Measurements from ENCODE around the gene GRB7.
"Not testable (repeated sequence)": the region's sequence is repeated elsewhere in the genome, so short reads cannot be mapped to it uniquely, and the experiment has no call there.

Gene GRB7

GRCh38 chr17:39737760-39738567 is at the start of gene GRB7:
Gene GRB7 (plus strand): TSS chr17:39737938. CDS start chr17:39742302, 4,364 bp downstream.
- DNase-seq (ENCODE audit: low read depth), result no peak
- H3K4me3 ChIP-seq (ENCODE audit: low read depth, low read length), result no peak within 1 kb of the TSS

- H3K4me3 ChIP-seq (ENCODE audit: low read depth, low read length), result peak overlapping the region; percentile 73
- no peak for DNase-seq (ENCODE audit: low read depth)
These were observed 49.3 kb upstream of the GRB7 start for GRCh38 chr17:39688475-39688835.

DNA sequence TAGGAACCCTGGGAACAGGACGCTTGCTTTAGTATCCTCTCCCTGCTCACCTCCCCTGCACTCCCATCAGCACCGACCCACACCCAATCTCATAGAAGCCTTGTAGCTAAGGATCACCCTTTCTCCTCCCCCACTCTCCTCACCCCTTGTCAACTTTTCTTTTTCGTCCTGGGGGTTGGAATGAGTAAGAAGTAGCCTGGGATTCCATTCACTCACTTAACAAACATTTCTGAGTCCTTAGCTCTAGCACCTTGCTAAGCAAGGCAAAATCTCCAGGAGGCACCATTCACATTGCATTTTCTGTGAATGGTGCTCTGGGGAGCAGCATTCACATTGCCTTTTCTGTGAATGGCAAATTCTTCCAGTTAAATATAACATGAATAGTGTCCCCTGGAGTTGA is 48.8 kb upstream of the GRB7 start:
- no peak for DNase-seq (ENCODE audit: low read depth)
- peak overlapping the region; percentile 73 for H3K4me3 ChIP-seq (ENCODE audit: low read depth, low read length)

GRCh38 chr17:39694593-39694992 is 43.1 kb upstream of the GRB7 start:
- no peak for DNase-seq (ENCODE audit: low read depth)
- H3K4me3 ChIP-seq (ENCODE audit: low read depth, low read length), result no peak overlapping the region

DNA sequence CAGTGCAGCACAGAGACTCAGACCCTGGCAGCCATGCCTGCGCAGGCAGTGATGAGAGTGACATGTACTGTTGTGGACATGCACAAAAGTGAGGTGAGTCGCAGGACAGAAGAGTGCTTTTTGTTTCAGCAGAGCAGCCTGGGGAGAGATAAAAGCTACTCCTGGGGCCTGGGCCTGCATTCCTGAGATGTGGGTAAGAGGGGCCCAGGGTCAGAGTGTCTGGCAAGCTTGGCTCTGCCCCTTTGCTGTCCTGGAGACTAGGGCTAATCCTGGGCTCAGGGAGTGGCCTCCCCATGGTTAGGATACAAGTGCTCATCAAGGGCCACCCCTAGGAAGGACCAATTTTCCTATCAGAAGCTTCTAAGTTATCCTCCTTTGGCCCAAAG is 42.7 kb upstream of the GRB7 start:
- no peak overlapping the region for H3K4me3 ChIP-seq (ENCODE audit: low read depth, low read length)
- DNase-seq (ENCODE audit: low read depth), result no peak

- DNase-seq (ENCODE audit: low read depth), result no peak
- H3K4me3 ChIP-seq (ENCODE audit: low read depth, low read length), result no peak overlapping the region
These were observed 41.0 kb upstream of the GRB7 start for GRCh38 chr17:39696731-39697130.

GRCh38 chr17:39697961-39698360 is 39.8 kb upstream of the GRB7 start:
- H3K4me3 ChIP-seq (ENCODE audit: low read depth, low read length), result no peak overlapping the region
- DNase-seq (ENCODE audit: low read depth), result no peak

- DNase-seq (ENCODE audit: low read depth), result not testable (repeated sequence)
- peak overlapping the region; percentile 87 for H3K4me3 ChIP-seq (ENCODE audit: low read depth, low read length)
These were observed 38.5 kb upstream of the GRB7 start for GRCh38 chr17:39699157-39699817.

DNA sequence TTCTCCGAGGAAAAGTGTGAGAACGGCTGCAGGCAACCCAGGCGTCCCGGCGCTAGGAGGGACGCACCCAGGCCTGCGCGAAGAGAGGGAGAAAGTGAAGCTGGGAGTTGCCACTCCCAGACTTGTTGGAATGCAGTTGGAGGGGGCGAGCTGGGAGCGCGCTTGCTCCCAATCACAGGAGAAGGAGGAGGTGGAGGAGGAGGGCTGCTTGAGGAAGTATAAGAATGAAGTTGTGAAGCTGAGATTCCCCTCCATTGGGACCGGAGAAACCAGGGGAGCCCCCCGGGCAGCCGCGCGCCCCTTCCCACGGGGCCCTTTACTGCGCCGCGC is 38.0 kb upstream of the GRB7 start, which contains the start of gene ERBB2:
Gene ERBB2 (plus strand): TSS at position 247 of the 330 bp plus-strand sequence. CDS start 175 bp downstream, outside the sequence.
- peak; percentile 47 for DNase-seq (ENCODE audit: low read depth)
- peak within 1 kb of the TSS; percentile 87 for H3K4me3 ChIP-seq (ENCODE audit: low read depth, low read length)

- DNase-seq (ENCODE audit: low read depth), result no peak
- peak overlapping the region; percentile 87 for H3K4me3 ChIP-seq (ENCODE audit: low read depth, low read length)
These were observed 37.4 kb upstream of the GRB7 start for GRCh38 chr17:39700148-39700987.

DNA sequence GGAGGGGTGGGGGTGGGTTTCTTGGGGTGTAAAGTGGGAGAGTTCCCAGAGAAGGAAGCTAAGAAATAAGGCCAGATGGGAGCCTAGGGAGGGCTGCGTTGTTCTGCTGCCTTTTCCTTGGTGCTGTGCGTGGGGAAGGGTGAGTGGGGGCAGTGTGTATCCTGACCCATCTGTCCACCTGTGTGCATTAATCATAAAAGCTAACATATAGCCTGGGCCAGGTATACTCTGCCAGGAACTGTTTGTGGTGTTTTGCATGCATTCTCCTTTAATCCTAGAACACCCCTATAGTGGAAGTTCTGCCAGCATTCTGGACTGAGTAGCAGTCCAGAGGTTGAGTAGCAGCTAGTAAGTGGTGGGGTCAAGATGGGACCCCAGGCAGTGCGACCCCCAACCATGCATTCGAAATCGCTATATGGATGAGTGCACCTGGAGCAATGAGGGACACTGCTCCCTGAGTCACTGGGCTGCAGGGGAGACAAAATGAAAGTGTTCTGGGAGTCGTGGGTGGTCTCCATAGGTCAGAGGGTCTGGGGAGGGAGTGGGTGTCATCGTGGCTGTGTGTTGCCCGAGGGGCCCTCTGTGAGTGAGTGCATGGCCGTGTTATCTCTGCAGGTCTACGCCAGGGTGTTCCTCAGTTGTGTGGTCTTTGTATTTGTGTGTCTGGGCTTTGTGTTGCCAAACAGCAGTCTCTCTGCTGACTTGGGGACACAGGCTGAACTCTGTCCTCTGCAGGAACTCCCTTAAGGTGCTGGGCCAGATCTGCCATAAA is 36.5 kb upstream of the GRB7 start:
- DNase-seq (ENCODE audit: low read depth), result no peak
- peak overlapping the region; percentile 87 for H3K4me3 ChIP-seq (ENCODE audit: low read depth, low read length)

DNA sequence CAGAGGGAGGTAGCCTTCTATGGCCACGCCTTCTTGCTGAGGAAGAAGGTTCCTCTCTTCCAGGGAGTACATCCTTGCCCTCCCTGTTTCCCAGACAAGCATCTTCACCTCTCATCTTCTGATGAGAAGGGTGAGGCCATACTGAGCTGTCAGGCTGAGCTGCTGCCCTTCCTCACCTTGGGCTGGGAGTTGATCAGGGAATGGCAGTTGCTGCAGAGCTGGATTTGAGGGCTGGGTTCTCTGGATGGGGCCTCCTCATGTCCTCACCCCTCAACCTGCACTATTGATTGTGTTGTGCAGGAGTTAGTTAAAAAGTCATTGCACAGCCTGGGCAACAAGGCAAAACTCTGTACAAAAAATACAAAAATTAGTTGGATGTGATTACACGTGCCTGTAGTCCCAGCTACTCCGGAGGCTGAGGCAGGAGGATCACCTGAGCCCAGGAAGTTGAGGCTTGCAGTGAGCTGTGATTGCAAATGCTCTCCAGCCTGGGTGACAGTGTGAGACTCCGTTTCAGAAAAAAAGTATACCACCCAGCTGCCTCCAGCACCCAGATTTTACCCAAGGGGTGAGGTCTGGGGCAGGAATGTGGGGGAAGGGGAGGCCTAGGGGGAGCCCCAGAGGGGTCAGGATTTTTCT is 35.8 kb upstream of the GRB7 start:
- no peak overlapping the region for H3K4me3 ChIP-seq (ENCODE audit: low read depth, low read length)
- DNase-seq (ENCODE audit: low read depth), result no peak

DNA sequence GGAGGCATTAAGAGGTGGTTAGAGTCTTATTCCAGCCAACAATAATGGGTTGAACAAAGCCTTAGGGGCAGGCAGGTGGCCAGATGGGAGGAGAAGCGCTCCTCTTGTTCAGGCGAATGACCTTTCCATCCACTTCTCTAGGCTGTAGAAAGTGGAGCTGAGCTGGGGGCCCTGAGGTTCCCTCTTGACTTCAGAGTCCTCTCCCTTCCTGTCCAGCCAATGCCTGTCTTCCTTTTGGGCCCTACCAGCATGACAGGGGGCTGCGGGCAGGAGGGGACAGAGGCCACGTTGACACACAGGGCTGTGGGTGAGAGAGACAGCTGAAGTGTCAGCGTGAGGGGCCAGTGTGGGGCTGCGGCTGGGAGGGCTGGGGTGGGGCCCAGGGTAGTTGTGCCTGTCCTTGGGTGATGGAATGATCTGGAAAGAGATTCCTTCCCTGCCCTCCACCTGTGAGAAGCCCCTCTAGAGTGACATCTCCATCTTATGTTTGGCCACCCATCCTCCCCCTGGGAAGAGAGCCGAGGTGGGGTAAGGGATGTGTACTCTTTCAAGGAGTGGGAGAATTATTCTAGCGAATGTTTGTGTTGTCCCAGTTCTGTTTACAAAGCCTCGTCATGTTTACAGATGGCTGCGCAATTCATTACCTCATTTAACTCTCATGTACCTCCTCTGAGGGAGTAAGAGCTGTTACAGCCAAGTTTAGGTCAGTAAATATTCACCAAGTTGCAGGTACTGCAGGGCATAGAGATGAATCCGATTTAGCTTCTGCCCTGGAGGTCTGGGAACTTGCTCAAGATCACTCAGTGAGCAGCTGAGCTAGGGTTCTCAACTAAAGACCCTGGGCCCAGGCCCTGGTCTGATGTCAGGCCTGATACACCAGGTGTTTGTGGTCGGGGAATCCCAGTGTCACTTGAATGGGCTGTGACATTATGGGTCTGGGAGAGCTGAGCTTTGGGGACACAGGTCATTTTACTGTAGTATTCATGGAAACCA is 34.5 kb upstream of the GRB7 start:
- H3K4me3 ChIP-seq (ENCODE audit: low read depth, low read length), result no peak overlapping the region
- DNase-seq (ENCODE audit: low read depth), result no peak

DNA sequence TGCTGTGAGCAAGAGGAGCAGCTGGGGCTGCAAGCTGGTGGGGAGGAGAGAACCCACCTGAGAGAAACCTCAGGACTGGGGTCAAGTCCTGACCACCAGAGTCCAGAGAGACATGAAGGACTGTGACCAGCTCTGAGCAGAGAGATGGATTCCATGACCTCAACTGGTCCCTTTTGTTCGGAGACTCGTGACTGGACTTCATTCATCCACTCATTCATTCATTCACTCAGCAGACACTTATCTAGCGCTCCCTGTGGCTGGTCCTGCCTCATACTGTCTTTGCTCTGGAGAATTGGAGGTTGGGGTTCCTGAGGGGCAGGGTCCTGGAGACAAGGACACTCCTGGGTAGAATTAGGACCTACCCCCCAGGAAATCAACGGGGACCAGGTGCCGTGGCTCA is 33.8 kb upstream of the GRB7 start:
- H3K4me3 ChIP-seq (ENCODE audit: low read depth, low read length), result no peak overlapping the region

DNA sequence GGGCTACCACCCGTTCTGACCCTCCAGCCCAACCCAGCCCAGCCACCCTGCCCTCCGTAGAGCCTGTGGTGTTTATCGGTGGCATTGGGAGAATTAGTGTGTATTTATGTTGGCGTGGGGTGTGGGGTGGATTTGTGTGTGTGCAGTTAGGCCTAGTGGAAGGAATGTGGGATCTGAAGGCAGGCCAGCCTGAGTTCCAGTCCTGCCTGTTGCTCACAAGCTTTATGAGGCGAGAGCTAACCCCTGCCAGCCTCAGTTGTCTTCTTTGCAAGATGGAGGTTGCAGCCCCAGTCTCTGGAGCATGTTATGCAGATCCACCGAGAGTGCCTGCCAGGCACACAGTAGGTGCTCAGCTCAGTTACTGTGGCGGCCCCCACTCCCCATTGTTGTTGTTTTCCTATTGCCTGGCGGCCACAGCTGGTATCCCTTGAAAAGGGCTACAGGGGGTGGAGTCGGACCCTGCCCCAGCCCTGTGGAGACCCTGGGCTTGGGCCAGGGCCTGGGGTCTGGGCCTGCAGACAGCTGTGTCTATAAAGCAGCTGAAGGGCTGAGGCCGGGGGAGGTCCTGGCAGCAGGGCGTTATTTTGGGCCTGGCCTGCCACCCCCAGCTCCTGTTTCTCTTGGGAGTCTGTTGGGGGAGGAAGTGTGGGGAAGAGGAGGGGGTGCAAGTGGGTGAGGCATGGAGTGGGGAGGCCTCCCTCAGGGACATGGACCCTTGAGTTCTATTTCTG is 32.8 kb upstream of the GRB7 start:
- no peak overlapping the region for H3K4me3 ChIP-seq (ENCODE audit: low read depth, low read length)
- no peak for DNase-seq (ENCODE audit: low read depth)

More for the DNA sequence above, 33.8 kb upstream of the GRB7 start:
- DNase-seq (ENCODE audit: low read depth), result no peak

DNA sequence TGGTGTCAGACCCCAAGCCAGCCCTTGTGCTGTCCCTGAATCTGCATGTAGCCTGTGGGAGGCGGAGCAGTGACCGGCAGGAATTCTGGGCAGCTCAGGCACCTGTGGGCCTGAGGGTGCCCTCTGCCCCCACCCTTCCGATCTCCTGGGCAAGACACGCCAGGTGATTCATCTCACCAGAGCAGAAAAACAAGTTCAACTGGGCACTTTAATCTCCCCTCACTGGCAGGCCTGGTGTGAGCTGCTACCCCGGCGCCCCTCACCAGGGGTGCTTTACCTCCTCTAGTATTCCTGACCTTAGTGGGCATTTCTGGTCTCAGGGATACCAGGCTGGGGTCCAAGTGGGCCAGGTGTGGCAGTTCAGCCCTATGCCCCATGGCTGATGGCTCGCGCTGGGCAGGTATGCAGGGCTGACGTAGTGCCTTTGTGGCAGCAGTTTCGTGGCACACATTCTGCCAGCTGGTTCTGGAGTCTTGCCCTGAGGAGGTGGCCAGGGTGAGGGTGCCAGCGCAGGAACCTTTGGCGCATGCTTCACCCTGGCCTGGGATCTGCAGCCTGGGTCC is 31.9 kb upstream of the GRB7 start:
- no peak overlapping the region for H3K4me3 ChIP-seq (ENCODE audit: low read depth, low read length)
- no peak for DNase-seq (ENCODE audit: low read depth)

- H3K4me3 ChIP-seq (ENCODE audit: low read depth, low read length), result no peak overlapping the region
- DNase-seq (ENCODE audit: low read depth), result no peak
These were observed 31.4 kb upstream of the GRB7 start for GRCh38 chr17:39706383-39706782.
